Measurements from ENCODE around the gene LGR4.

Gene LGR4

GRCh38 chr11:27396259-27396839 lies 76.2 kb downstream of the LGR4 start:
- DNase-seq, result no peak

- DNase-seq, result no peak
Observed at GRCh38 chr11:27395556-27396258, 76.9 kb downstream of the LGR4 start.

- DNase-seq, result no peak
Observed at GRCh38 chr11:27394781-27395228, 77.8 kb downstream of the LGR4 start.

- no peak for DNase-seq
Observed at GRCh38 chr11:27392278-27393114, 80.1 kb downstream of the LGR4 start.

GRCh38 chr11:27391331-27392015 lies 81.1 kb downstream of the LGR4 start:
- DNase-seq, result no peak

- no peak for DNase-seq
Observed at GRCh38 chr11:27390318-27391295, 82.0 kb downstream of the LGR4 start.

- DNase-seq, result no peak
Observed at GRCh38 chr11:27388869-27389268, 83.7 kb downstream of the LGR4 start.

- DNase-seq, result no peak
Observed at GRCh38 chr11:27388001-27388400, 84.6 kb downstream of the LGR4 start.

- DNase-seq, result no peak
Observed at GRCh38 chr11:27387362-27387761, 85.2 kb downstream of the LGR4 start.

- no peak for DNase-seq
Observed at GRCh38 chr11:27386181-27386845, 86.3 kb downstream of the LGR4 start.

- no peak for DNase-seq
Observed at GRCh38 chr11:27385245-27385644, 87.3 kb downstream of the LGR4 start.

- no peak for DNase-seq
Observed at GRCh38 chr11:27384227-27384626, 88.4 kb downstream of the LGR4 start.

- no peak for DNase-seq
Observed at GRCh38 chr11:27383645-27384044, 88.9 kb downstream of the LGR4 start.

GRCh38 chr11:27381238-27381666 lies 91.3 kb downstream of the LGR4 start:
- no peak for DNase-seq

GRCh38 chr11:27380771-27381170 lies 91.8 kb downstream of the LGR4 start:
- no peak for DNase-seq

GRCh38 chr11:27379449-27379848 lies 93.1 kb downstream of the LGR4 start:
- DNase-seq, result no peak

GRCh38 chr11:27375370-27375769 lies 97.2 kb downstream of the LGR4 start:
- no peak for DNase-seq

GRCh38 chr11:27373856-27374602 lies 98.6 kb downstream of the LGR4 start:
- DNase-seq, result no peak

GRCh38 chr11:27373392-27373791 lies 99.2 kb downstream of the LGR4 start:
- no peak for DNase-seq

GRCh38 chr11:27372164-27372563 lies 100.4 kb downstream of the LGR4 start:
- no peak for DNase-seq

GRCh38 chr11:27371489-27371888 lies 101.1 kb downstream of the LGR4 start:
- no peak for DNase-seq

All from SHP77 treated with DMSO at 0.1 percent for 48 hours (cell line).